ENCODE measurements around the gene KLRC3.
A peak's percentile ranks its signal among the peaks of the same experiment; 100 is the strongest.
"Not testable (repeated sequence)": the region's sequence is repeated elsewhere in the genome, so short reads cannot be mapped to it uniquely, and the experiment has no call there.

Gene KLRC3

DNA sequence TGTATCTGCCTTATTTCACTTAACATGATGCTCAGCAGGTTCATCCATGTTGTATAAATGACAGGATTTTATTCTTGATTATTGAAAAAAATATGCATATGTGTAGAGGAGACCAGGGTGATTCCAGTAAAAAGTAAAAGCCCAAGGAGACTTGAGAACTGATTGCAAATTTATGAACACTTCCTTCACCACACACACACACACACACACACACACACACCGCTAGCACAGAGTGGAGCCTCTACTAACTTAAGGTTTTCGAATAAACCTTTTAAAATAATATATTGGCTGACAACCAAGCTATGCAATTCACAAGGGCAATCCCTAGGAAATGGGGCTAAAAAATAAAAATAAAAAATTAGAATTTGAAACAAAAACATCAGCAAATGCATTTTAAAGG lies 22.2 kb downstream of the KLRC3 start:
- DNase-seq: no peak

DNA sequence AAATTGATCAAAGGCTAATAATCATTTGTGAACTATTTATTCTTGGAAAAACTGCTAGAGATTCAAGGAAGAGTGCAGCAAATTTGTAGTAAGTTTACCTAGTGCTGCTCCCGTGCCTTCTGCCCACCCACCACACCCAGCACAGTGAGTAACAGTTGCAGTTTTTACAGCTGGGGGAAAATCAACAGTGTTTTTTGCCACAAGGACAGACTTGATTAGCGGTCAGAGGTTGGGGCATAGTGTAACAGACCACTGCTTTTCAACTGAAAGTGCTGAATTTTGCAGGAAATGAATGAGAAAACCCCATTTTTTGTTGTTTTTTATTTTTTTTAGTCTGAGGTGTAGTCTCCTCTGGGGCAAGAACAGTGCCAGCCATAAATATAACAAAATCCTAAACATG lies 23.1 kb downstream of the KLRC3 start:
- no peak for DNase-seq

GRCh38 chr12:10396176-10396575 lies 24.2 kb downstream of the KLRC3 start:
- DNase-seq: not testable (repeated sequence)

DNA sequence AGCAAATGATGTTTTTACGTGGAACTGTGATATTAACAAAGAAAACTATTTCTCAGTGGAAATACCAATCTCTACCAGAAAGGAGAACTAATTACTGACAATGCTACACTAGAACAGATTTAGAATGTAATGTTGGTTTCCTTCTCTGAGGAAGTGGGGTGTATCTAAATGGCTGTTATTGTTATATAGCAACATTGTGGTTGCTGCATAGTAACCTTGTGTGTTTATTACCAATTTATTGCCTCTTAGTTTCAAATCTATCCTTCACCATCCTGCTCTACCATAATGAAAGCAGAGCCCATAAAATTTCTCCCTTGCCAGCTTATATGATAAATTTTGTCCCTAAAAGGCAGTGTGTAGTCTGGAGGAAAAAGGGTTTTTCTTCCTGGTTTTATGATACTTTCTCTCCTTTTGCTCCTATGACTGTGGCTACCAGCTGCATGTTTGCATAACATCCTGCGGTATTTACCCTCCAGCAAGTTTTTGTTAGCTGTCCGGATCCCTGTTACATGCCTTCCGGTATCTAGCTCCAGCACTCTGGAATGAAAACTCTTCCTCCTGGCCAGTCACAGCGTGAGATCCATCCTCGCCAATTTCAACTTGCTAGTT lies 24.9 kb downstream of the KLRC3 start:
- peak; percentile 67 for DNase-seq

DNA sequence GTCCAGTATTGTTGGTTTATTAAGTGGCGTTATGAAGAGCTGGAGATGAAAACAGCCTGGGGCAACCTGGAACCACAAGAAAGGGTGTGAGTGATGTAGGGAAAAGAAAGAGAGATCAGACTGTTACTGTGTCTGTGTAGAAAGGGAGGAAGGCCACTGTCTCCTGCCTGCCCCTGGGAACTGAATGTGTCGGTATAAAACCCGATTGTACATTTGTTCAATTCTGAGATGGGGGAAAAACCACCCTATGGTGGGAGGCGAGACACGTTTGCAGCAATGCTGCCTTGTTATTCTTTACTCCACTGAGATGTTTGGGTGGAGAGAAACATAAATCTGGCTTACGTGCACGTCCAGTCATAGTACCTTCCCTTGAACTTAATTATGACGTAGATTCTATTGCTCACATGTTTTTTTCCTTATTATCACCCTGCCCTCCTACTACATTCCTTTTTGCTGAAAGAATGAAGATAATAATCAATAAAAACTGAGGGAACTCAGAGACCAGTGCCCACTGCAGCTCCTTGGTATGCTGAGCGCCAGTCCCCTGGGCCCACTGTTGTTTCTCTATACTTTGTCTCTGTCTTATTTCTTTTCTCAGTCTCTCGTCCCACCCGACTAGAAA lies 25.8 kb downstream of the KLRC3 start:
- not testable (repeated sequence) for DNase-seq

DNA sequence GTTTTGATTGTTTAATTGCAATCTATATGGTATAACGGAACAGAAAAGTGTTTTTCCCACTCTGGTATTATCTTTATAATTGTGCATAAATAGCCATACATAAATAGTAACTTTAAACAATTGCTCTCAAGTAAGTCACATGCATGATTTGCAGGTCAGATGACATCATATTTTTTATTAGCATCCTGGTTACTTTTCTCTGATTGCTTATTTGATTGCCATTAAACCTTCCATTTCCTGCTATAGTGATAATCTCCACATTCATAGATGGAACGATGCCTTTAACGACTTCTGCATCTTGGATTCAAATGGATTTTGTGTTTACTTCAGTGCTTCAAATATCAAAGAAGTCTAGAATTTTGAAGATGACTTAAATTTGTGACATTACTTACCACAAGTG lies 27.1 kb downstream of the KLRC3 start:
- no peak for DNase-seq

GRCh38 chr12:10392394-10392930 lies 27.9 kb downstream of the KLRC3 start:
- DNase-seq: peak; percentile 61

- DNase-seq: not testable (repeated sequence)
Measured at GRCh38 chr12:10390991-10391390, 29.4 kb downstream of the KLRC3 start.

GRCh38 chr12:10389904-10390303 lies 30.5 kb downstream of the KLRC3 start, which contains the start of gene KLRK1:
TSS of gene KLRK1 (minus strand) at chr12:10390041. CDS start at chr12:10388810, 1,231 bp downstream.
- DNase-seq: no peak

- DNase-seq: no peak
Measured at GRCh38 chr12:10388624-10389413, 31.6 kb downstream of the KLRC3 start.

GRCh38 chr12:10387498-10387897 lies 32.9 kb downstream of the KLRC3 start:
- not testable (repeated sequence) for DNase-seq

DNA sequence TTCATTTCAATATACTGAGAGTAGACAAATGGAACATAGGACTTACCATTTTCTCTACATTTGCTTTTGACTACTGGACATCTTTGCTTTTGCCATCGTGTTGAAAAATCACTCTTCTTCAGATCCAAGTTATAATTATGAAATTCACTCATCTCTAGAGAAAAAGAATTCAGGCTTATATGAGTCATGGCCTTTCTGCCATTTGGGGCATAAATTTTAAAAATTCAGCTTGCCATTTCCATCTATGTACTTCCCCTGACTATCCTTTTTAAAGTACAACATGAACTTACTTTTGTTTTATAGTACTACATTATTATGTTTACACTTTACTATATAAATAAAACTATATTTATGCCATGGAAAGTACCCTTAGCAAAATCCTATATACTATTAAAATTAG lies 33.5 kb downstream of the KLRC3 start:
- no peak for DNase-seq

GRCh38 chr12:10385166-10385613 lies 35.2 kb downstream of the KLRC3 start:
- no peak for DNase-seq

GRCh38 chr12:10384191-10384590 lies 36.2 kb downstream of the KLRC3 start:
- no peak for DNase-seq

GRCh38 chr12:10381928-10382628 lies 38.3 kb downstream of the KLRC3 start:
- DNase-seq: no peak

GRCh38 chr12:10378737-10379136 lies 41.7 kb downstream of the KLRC3 start:
- DNase-seq: not testable (repeated sequence)

GRCh38 chr12:10374624-10375018 lies 45.8 kb downstream of the KLRC3 start:
- DNase-seq: no peak

GRCh38 chr12:10372559-10372958 lies 47.8 kb downstream of the KLRC3 start:
- DNase-seq: peak; percentile 24

DNA sequence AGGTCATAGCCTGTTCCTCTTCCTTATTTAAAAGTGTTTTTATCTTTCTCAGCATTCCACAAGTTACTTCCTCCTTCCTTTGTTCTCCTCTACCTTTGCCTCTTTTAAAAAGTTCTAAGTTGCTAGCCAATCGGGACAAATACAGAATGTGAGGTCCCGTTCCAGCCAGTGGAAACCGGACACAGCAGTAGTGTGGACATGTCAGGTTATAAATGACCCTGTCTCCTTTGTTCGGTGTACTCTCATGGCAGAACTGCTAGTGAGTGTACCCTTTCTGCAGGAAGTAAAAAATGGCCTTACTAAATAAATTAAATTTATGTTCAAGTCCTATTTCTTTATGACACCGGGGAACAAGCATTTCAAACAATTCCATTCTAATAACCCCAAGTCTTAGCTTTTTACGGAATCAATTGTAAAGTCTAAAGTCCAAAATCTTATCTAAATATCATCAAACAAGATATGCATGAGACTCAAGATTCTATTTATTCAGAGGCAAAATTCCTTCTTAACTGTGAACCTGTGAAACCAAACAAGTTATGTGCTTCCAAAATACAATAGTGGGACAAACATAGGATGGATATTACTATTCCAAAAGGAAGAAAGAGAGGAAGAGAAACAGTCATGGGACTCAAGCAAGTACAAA lies 48.4 kb downstream of the KLRC3 start:
- not testable (repeated sequence) for DNase-seq

GRCh38 chr12:10369557-10370415 lies 50.6 kb downstream of the KLRC3 start:
- DNase-seq: no peak
